Parathyroid adenoma (tissue), 2 donors: ENCODE data around the gene PLXNA4.

Experiments
- H2AFZ ChIP-seq: fragments of 300-600 bp; sonication (generic); one replicate; pipeline ENCODE4 v1.7.0; 2017; ENCODE audit warnings: antibody characterized with exemption, mild to moderate bottlenecking
- H3K27ac ChIP-seq: fragments of 300-600 bp; sonication (generic); one replicate; pipeline ENCODE4 v1.7.0; 2017
- H3K27me3 ChIP-seq: fragments of 300-600 bp; sonication (generic); one replicate; pipeline ENCODE4 v1.7.0; 2017; ENCODE audit warnings: low read length; ENCODE audit not compliant: control insufficient read depth, insufficient read depth
- H3K36me3 ChIP-seq: fragments of 300-600 bp; sonication (generic); one replicate; pipeline ENCODE4 v1.7.0; 2017; ENCODE audit warnings: low read length; ENCODE audit not compliant: control insufficient read depth, insufficient read depth
- H3K4me1 ChIP-seq: fragments of 300-600 bp; sonication (generic); one replicate; pipeline ENCODE4 v1.7.0; 2017; ENCODE audit warnings: control low read depth
- H3K4me2 ChIP-seq: fragments of 300-600 bp; sonication (generic); one replicate; pipeline ENCODE4 v1.7.0; 2017; ENCODE audit warnings: low read length
- H3K4me3 ChIP-seq: fragments of 300-600 bp; sonication (generic); one replicate; pipeline ENCODE4 v1.7.0; 2017; ENCODE audit warnings: low read depth, low read length
- H3K79me2 ChIP-seq: fragments of 300-600 bp; sonication (generic); one replicate; pipeline ENCODE4 v1.7.0; 2017; ENCODE audit warnings: control low read depth
- H3K9ac ChIP-seq: fragments of 300-600 bp; sonication (generic); one replicate; pipeline ENCODE4 v1.7.0; 2017; ENCODE audit warnings: mild to moderate bottlenecking
- H3K9me3 ChIP-seq: fragments of 300-600 bp; sonication (generic); one replicate; pipeline ENCODE4 v1.7.0; 2017; ENCODE audit warnings: low read length; ENCODE audit not compliant: control insufficient read depth
- CTCF ChIP-seq: fragments of 300-600 bp; sonication (generic); IDR thresholded peaks from one replicate; pipeline ENCODE4 v1.7.0; 2017; ENCODE audit warnings: antibody characterized with exemption, mild to moderate bottlenecking
- donor health status: primary hyperparathyroidism.

Gene PLXNA4

GRCh38 chr7:132083537-132084123 is 492.6 kb downstream of the PLXNA4 start:
- Histone ChIP-seq H3K79me2 (no peaks in the 10 kb centered on the region), H3K4me2 (no peak overlapping the region), H3K9ac (no peak overlapping the region), H3K9me3 (no peaks in the 10 kb centered on the region), H3K27ac (no peak overlapping the region), H3K27me3 (no peaks in the 10 kb centered on the region), H3K36me3 (no peaks in the 10 kb centered on the region), H2AFZ (no peak overlapping the region), H3K4me1 (no peaks in the 10 kb centered on the region), H3K4me3 (no peak overlapping the region)
- TF ChIP-seq CTCF: no peak

- no peak overlapping the region for H3K27ac ChIP-seq
- H3K4me3 ChIP-seq: no peak overlapping the region
- no peak overlapping the region for H3K4me2 ChIP-seq
- H3K9me3 ChIP-seq: no peaks in the 10 kb centered on the region
- no peaks in the 10 kb centered on the region for H3K79me2 ChIP-seq
- no peak overlapping the region for H3K9ac ChIP-seq
- H3K27me3 ChIP-seq: no peaks in the 10 kb centered on the region
- no peaks in the 10 kb centered on the region for H3K4me1 ChIP-seq
- no peak for TF ChIP-seq CTCF
- H3K36me3 ChIP-seq: no peaks in the 10 kb centered on the region
- no peak overlapping the region for H2AFZ ChIP-seq
Observed at GRCh38 chr7:132083126-132083525, 493.1 kb downstream of the PLXNA4 start.

GRCh38 chr7:132082394-132082793 is 493.9 kb downstream of the PLXNA4 start:
- TF ChIP-seq CTCF: no peak
- H2AFZ ChIP-seq: no peak overlapping the region
- no peaks in the 10 kb centered on the region for H3K4me1 ChIP-seq
- H3K4me3 ChIP-seq: no peak overlapping the region
- no peaks in the 10 kb centered on the region for H3K9me3 ChIP-seq
- H3K27ac ChIP-seq: no peak overlapping the region
- no peaks in the 10 kb centered on the region for H3K27me3 ChIP-seq
- no peaks in the 10 kb centered on the region for H3K36me3 ChIP-seq
- H3K9ac ChIP-seq: no peak overlapping the region
- H3K79me2 ChIP-seq: no peaks in the 10 kb centered on the region
- H3K4me2 ChIP-seq: no peak overlapping the region

GRCh38 chr7:132081686-132082085 is 494.6 kb downstream of the PLXNA4 start:
- no peaks in the 10 kb centered on the region for H3K27me3 ChIP-seq
- H3K36me3 ChIP-seq: no peaks in the 10 kb centered on the region
- no peak overlapping the region for H3K4me3 ChIP-seq
- H3K79me2 ChIP-seq: no peaks in the 10 kb centered on the region
- H3K27ac ChIP-seq: no peak overlapping the region
- no peak overlapping the region for H2AFZ ChIP-seq
- no peak overlapping the region for H3K9ac ChIP-seq
- TF ChIP-seq CTCF: no peak
- H3K4me2 ChIP-seq: no peak overlapping the region
- no peaks in the 10 kb centered on the region for H3K9me3 ChIP-seq
- H3K4me1 ChIP-seq: no peaks in the 10 kb centered on the region

- Histone ChIP-seq H3K79me2 (no peaks in the 10 kb centered on the region), H3K9ac (no peak overlapping the region), H3K36me3 (no peaks in the 10 kb centered on the region), H3K27me3 (no peaks in the 10 kb centered on the region), H3K27ac (no peak overlapping the region), H3K4me1 (no peaks in the 10 kb centered on the region), H2AFZ (no peak overlapping the region), H3K9me3 (no peaks in the 10 kb centered on the region), H3K4me2 (no peak overlapping the region), H3K4me3 (no peak overlapping the region)
- no peak for TF ChIP-seq CTCF
Observed at GRCh38 chr7:132080967-132081668, 495.2 kb downstream of the PLXNA4 start.
